ENCODE measurements around the gene GRIK3. TPM values are rescaled to one million over a fixed set of nuclear protein-coding genes. Genes with fewer than 3 reads are reported as not detected.

Gene GRIK3
- total RNA-seq, 1 experiment from 2014 or later: not detected

GRCh38 chr1:37055631-37056030 lies 21.3 kb upstream of the GRIK3 start:
- in situ Hi-C loops (cut with HindIII; ENCODE audit: low pct_unique_long_range_greater_than_20kb, low sequenced_read_pairs): no loop called here
- no peak for DNase-seq (ENCODE audit: low read depth, low spot score)

DNA sequence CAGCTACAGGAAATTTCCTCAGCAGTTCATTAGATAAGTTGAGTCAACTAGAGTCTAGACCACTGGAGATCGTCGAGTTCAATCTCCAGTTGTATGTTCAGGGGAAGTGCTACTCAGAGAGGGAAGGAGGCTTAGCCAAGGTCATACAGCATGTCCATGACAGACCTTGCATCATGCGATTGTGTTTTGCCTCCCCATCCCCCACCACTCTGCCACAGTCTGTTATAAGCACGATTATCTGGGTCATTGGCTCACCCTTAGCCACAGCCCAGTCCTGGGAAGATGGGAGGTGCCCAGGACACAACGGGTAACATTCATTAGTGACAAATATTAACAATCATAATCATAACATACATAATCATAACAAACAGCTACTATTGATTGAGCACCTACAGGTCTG lies 18.9 kb upstream of the GRIK3 start:
- in situ Hi-C loops (cut with HindIII; ENCODE audit: low pct_unique_long_range_greater_than_20kb, low sequenced_read_pairs): no loop called here

DNA sequence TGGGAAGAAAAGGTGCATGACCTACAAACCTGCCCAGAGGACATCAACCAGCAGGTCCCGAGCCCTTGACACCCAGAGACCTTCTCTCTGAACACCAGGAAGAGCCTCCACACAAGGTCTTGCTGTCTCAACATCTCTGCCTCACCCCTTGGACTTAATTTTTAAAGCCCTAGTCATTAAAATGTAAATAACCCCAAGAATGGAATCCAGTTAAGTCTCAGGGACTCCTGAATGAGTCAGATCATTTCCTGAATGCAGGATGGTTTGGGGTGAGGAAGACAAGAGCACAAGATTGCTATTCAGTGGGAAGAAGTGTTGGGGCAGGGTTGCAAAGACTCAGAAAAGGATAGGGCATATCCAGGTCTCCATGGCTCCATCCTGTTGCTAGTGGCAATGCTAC lies 17.8 kb upstream of the GRIK3 start:
- in situ Hi-C loops (cut with HindIII; ENCODE audit: low pct_unique_long_range_greater_than_20kb, low sequenced_read_pairs): no loop called here
- no peak for DNase-seq (ENCODE audit: low read depth, low spot score)

More for the DNA sequence above, 18.9 kb upstream of the GRIK3 start:
- DNase-seq (ENCODE audit: low read depth, low spot score): no peak

DNA sequence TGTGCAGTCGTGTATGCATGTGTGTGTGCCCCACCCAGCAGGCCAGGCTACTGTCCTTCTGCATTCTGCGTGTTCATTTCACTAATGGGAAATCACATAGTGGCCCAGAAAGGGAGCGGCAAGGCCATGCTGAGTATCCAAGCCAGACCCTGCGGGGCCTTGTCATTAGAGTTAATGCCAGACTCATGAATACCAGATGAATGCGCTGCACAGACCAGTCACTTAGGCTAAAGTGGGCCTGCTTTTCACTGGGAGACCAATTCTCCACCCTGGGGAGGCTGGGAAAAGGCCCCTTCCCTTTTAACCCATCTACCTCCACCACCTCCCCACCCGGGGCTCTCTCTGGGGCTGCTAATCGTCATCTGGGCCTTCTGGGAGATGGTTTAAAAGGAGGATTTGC lies 17.0 kb upstream of the GRIK3 start:
- no peak for DNase-seq (ENCODE audit: low read depth, low spot score)
- in situ Hi-C loops (cut with HindIII; ENCODE audit: low pct_unique_long_range_greater_than_20kb, low sequenced_read_pairs): no loop called here

DNA sequence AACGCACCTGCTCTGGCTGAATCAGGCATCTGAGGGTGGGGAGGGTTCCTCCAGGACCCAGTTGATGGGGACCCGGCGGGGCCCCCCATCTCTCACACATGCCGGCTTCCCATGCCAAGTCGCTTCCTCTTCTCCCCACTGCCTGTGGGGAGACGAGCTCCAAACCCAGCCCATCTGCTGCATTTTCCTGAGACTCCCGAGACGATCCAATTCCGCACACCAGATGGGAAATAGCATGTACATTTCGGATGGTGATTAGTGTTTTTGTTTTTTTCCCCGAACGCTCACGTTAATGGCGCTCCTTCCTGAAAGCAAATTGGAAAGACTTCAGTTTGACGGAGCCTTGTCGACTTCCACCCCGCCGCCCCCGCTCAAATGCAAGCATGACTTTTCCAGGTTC lies 13.2 kb upstream of the GRIK3 start:
- DNase-seq (ENCODE audit: low read depth, low spot score): no peak
- in situ Hi-C loops (cut with HindIII; ENCODE audit: low pct_unique_long_range_greater_than_20kb, low sequenced_read_pairs): no loop called here

DNA sequence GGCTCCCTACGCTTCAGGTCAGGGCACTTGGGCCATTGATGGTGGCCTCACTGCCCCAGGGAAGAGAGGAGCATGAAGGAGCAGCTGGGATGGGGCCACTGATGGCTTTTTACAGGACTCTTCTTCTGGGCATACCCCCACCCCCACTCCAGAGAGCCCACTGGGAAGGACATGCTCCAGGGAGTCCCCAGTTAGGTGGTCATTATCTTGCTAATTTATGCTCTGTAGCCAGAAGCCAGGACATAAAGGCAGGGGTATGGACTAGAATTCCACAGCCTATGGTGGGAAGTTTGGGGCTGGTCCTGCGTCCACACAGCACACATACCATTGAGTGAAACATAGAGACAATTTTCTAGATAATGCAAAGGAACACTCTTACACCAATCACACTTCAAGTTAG lies 8.8 kb upstream of the GRIK3 start:
- no peak for DNase-seq (ENCODE audit: low read depth, low spot score)
- in situ Hi-C loops (cut with HindIII; ENCODE audit: low pct_unique_long_range_greater_than_20kb, low sequenced_read_pairs): no loop called here

DNA sequence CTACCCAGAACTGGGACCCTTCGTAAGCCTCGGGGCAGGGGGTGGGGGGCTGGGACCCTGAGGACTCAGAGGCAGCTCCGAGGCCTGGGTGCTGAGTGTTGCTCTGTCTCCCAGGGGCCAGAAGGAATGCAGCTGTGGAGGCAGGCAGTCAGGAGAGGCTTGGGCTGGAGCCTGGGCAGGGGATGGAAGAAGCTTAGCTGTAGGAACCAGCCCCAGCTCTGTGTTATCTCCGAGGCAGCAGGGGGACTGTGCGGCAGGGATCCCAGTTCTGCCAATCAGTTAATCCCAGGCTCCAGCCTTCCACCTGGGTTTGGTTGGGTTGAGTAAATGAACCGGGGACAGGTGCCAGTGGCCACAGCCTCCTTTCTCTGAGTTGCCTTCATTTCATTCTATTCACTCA lies 8.2 kb upstream of the GRIK3 start:
- DNase-seq (ENCODE audit: low read depth, low spot score): no peak
- in situ Hi-C loops (cut with HindIII; ENCODE audit: low pct_unique_long_range_greater_than_20kb, low sequenced_read_pairs): no loop called here

GRCh38 chr1:37041483-37041882 lies 7.2 kb upstream of the GRIK3 start:
- in situ Hi-C loops (cut with HindIII; ENCODE audit: low pct_unique_long_range_greater_than_20kb, low sequenced_read_pairs): no loop called here
- no peak for DNase-seq (ENCODE audit: low read depth, low spot score)

- in situ Hi-C loops (cut with HindIII; ENCODE audit: low pct_unique_long_range_greater_than_20kb, low sequenced_read_pairs): no loop called here
Measured at GRCh38 chr1:37040773-37041172, 6.5 kb upstream of the GRIK3 start.

DNA sequence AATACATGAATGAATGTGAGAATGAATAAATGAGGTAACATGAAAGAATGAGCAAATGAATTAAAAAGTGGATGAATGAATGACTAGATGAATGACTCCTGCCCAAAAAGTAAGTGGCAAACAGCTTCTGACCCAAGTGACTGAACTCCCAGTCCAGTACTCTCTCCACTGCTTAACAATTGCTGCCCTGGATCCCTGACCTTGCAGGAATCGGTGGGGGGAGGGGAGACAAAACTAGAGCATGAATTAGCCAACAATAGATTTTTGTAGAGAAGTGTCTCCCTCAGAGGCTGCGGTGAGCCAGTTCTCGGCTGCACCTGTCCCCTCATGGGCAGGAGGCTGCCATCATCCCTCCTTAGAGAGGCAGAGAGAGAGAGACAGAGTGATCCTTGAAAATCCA lies 5.9 kb upstream of the GRIK3 start:
- in situ Hi-C loops (cut with HindIII; ENCODE audit: low pct_unique_long_range_greater_than_20kb, low sequenced_read_pairs): no loop called here
- DNase-seq (ENCODE audit: low read depth, low spot score): no peak

More at GRCh38 chr1:37040773-37041172, 6.5 kb upstream of the GRIK3 start:
- no peak for DNase-seq (ENCODE audit: low read depth, low spot score)

DNA sequence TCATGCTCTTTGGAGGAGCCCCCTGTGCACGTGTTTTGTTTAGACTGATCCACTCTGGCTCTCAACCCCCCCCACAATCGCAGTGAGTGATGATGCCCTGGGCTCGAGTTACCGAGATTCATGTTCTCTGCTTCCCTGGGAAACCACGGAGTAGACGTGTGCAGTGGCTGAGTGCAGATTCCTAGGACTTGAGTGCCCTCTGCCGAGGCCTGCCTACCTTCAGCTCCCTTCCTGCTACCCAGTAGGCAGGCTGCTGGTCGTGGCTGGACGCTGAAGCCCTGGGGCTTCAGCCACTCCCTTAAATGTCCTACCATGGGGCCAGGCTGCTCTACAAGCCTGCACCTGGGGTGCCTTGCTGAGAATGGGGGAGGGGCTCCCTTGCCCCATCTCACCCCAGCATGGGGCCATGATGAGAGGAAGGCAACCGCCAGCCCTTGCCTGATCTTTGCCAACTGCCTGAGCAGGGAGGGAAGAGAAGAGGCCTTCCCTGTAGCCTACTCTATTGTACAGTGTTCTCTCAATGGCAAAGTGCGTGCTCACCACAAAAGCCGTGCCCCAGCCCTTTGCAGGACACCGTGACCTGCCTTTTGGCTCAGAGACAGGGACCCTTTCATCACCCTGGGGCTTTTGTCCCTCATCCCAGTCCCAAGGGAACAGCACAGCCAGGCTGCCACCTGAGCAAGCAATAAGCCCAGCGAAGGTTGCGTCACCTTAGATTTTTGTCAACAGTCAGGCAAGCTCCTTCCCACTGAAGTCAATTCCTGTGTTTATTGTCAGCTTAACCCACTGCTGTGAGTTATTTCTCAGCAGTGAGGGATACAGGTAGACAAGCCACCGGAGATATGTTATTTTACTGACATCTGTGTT lies 4.1 kb upstream of the GRIK3 start:
- DNase-seq (ENCODE audit: low read depth, low spot score): peak; percentile 60
- in situ Hi-C loops (cut with HindIII; ENCODE audit: low pct_unique_long_range_greater_than_20kb, low sequenced_read_pairs): no loop called here

GRCh38 chr1:37037690-37038089 lies 3.4 kb upstream of the GRIK3 start:
- in situ Hi-C loops (cut with HindIII; ENCODE audit: low pct_unique_long_range_greater_than_20kb, low sequenced_read_pairs): no loop called here
- no peak for DNase-seq (ENCODE audit: low read depth, low spot score)

DNA sequence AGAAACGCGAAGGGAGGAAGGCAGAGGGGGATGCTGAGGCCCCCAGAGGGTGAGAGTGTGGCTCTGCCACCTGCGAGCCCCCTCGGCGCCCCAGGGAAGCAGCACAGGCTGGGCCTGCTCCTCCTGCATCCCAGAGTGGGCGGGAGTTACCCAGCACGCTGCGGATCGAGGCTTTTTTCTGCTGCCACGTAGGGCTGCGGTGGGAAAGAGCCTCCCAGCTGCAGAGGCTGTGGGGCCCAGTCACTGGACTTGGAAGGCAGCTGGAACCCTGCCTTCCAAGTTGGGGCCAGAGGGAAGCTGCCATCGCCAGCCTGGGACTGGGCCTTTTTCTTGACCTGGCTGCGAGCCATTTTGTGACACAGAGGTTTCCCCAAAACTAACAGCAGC lies 2.3 kb upstream of the GRIK3 start:
- in situ Hi-C loops (cut with HindIII; ENCODE audit: low pct_unique_long_range_greater_than_20kb, low sequenced_read_pairs): no loop called here
- DNase-seq (ENCODE audit: low read depth, low spot score): no peak

GRCh38 chr1:37035796-37036666 lies 1.7 kb upstream of the GRIK3 start:
- DNase-seq (ENCODE audit: low read depth, low spot score): no peak
- in situ Hi-C loops (cut with HindIII; ENCODE audit: low pct_unique_long_range_greater_than_20kb, low sequenced_read_pairs): no loop called here

GRCh38 chr1:37035014-37035691 lies 838 bp upstream of the GRIK3 start:
- in situ Hi-C loops (cut with HindIII; ENCODE audit: low pct_unique_long_range_greater_than_20kb, low sequenced_read_pairs): no loop called here
- no peak for DNase-seq (ENCODE audit: low read depth, low spot score)

DNA sequence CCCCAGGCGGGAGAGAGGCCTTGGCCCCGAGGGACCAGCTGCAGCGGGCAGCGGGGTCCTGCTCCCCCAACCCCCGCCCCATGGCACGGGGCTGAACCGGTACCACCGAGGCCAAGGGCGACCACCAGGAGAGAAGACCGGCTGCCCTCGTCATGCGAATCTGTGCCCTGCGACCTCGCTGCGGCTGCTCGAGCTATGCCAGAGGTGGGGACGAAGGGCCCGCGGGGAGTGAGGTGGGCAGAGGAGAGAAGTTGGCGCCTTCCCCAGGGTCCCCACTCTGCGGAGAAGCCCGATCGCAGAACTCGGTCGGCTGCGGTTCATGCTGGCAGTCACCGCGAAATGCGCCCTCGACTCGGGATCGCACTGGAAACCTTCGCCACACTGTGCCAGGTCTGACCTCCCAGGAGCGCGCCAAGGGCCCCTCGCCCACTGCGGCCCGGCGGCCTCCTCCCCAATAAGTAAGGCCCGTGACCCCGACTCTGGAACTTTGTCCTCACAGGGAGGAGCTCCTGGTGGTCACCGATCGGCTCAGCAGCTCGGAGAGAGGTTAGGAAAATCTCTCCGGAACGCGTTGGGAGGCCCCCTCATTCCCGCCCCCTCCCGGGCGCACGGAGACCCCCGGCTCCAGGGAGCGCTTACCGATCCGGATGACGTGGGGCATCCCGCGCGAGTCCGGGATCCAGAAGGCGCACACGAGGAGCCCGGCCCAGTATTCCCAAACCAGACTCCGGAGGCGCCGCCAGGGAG lies 787 bp downstream of the GRIK3 start:
- in situ Hi-C loops (cut with HindIII; ENCODE audit: low pct_unique_long_range_greater_than_20kb, low sequenced_read_pairs): no loop called here
- DNase-seq (ENCODE audit: low read depth, low spot score): no peak

DNA sequence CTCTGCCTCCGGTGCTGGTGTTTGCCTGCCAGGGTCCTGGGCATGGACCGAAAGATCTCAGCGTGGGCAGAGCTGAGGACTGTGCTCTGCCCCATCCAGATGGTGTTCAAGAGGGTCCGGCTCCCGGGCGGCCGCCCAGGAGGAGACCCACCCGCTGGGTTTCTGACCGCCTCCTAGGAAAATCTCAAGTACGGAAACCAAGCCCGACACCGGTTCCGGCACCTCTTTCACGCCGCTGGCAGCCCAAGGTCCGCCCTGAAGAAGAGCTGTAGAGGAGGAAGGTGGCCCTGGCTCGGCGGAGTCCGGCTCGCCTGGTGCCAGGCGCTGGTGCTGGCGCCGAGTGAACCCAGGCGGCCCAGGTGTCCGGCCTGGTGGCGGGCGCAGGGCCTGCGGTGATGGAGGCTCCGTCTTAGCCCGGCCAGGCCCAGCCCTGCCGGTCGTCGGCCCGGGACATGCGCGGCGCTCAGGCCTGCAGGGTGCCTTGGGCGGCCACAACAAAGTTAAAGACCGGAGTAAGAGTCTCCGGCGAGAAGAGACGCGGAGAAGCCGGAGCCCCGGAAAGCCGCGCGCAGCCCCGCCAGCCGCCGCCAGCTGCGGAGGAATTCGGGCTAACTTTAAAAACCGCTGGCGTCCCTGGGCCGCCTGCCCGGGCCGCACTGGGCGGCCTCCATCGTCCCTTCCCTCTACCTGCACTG lies 1.5 kb downstream of the GRIK3 start:
- in situ Hi-C loops (cut with HindIII; ENCODE audit: low pct_unique_long_range_greater_than_20kb, low sequenced_read_pairs): no loop called here
- DNase-seq (ENCODE audit: low read depth, low spot score): no peak
